ENCODE data around the gene AKNAD1. TPM values are rescaled to one million over a fixed set of nuclear protein-coding genes. Genes with fewer than 3 reads are reported as not detected.

Gene AKNAD1
- polyA plus RNA-seq, 1 donor (not counting 4 experiments of a cell fraction or from before 2014, with no cell fraction given): 6.9 TPM

- Histone ChIP-seq H3K36me3 (ENCODE audit: control insufficient read depth in 2 of 2, extremely low read depth in 1 of 2, insufficient read depth in 2 of 2, low read length in 2 of 2) (no peaks in the 10 kb centered on the region), H3K4me1 (ENCODE audit: control insufficient read depth, extremely low read depth, insufficient read depth, low read length) (peaks cover 6% of the 10 kb centered on the region), H3K79me2 (ENCODE audit: control insufficient read depth, insufficient read depth, low read length) (no peaks in the 10 kb centered on the region), H3K9me1 (ENCODE audit: control insufficient read depth, extremely low read depth, insufficient read depth, low read length) (no peaks in the 10 kb centered on the region), H4K20me1 (ENCODE audit: control insufficient read depth, extremely low read depth, insufficient read depth, low read length) (no peaks in the 10 kb centered on the region), H3K4me2 (ENCODE audit: control insufficient read depth, extremely low read depth, insufficient read depth, low read depth, low read length) (no peak overlapping the region), H3K27ac (ENCODE audit: control insufficient read depth, insufficient read depth, low read length) (no peak overlapping the region), H3K4me3 (ENCODE audit: control insufficient read depth in 2 of 3, extremely low read depth in 1 of 3, insufficient read depth in 2 of 3, low read depth in 1 of 3, low read length in 3 of 3) (no peak overlapping the region), H2AFZ (ENCODE audit: control insufficient read depth, low read length) (no peak overlapping the region), H3K9ac (ENCODE audit: control insufficient read depth, extremely low read depth, insufficient read depth, low read length) (no peak overlapping the region), H3K27me3 (ENCODE audit: control insufficient read depth, extremely low read depth, insufficient read depth, low read length) (no peaks in the 10 kb centered on the region), H3K9me3 (ENCODE audit: control insufficient read depth, low read depth, low read length) (no peaks in the 10 kb centered on the region)
- no peak for TF ChIP-seq CTCF (optimal IDR thresholded peaks at IDR 0.05 in 1 of 3, IDR thresholded peaks at IDR 0.05 in 1 of 3, conservative IDR thresholded peaks at IDR 0.05 in 1 of 3; ENCODE audit: extremely low read depth in 1 of 3, insufficient read depth in 2 of 3, low read length in 3 of 3)
- TF ChIP-seq EZH2 (IDR thresholded peaks at IDR 0.05; ENCODE audit: low read length): no peak
- dilution Hi-C loops (cut with MboI; ENCODE audit: extremely low pct_ligation_motif_present, low sequenced_read_pairs): no loop called here
- FAIRE-seq (no peak), DNase-seq (ENCODE audit: low read depth, low spot score) (no peak)
Measured at GRCh38 chr1:108861566-108861965, 4.7 kb upstream of the AKNAD1 start.

- Histone ChIP-seq H3K4me2 (ENCODE audit: control insufficient read depth, extremely low read depth, insufficient read depth, low read depth, low read length) (no peak overlapping the region), H3K9me1 (ENCODE audit: control insufficient read depth, extremely low read depth, insufficient read depth, low read length) (no peaks in the 10 kb centered on the region), H3K9ac (ENCODE audit: control insufficient read depth, extremely low read depth, insufficient read depth, low read length) (no peak overlapping the region), H3K4me1 (ENCODE audit: control insufficient read depth, extremely low read depth, insufficient read depth, low read length) (peaks cover 2% of the 10 kb centered on the region), H3K79me2 (ENCODE audit: control insufficient read depth, insufficient read depth, low read length) (no peaks in the 10 kb centered on the region), H2AFZ (ENCODE audit: control insufficient read depth, low read length) (no peak overlapping the region), H3K4me3 (ENCODE audit: control insufficient read depth in 2 of 3, extremely low read depth in 1 of 3, insufficient read depth in 2 of 3, low read depth in 1 of 3, low read length in 3 of 3) (no peak overlapping the region), H3K9me3 (ENCODE audit: control insufficient read depth, low read depth, low read length) (no peaks in the 10 kb centered on the region), H3K27me3 (ENCODE audit: control insufficient read depth, extremely low read depth, insufficient read depth, low read length) (no peaks in the 10 kb centered on the region), H3K27ac (ENCODE audit: control insufficient read depth, insufficient read depth, low read length) (no peak overlapping the region), H3K36me3 (ENCODE audit: control insufficient read depth in 2 of 2, extremely low read depth in 1 of 2, insufficient read depth in 2 of 2, low read length in 2 of 2) (no peaks in the 10 kb centered on the region), H4K20me1 (ENCODE audit: control insufficient read depth, extremely low read depth, insufficient read depth, low read length) (no peaks in the 10 kb centered on the region)
- dilution Hi-C loops (cut with MboI; ENCODE audit: extremely low pct_ligation_motif_present, low sequenced_read_pairs): no loop called here
- no peak for FAIRE-seq
- TF ChIP-seq EZH2 (IDR thresholded peaks at IDR 0.05; ENCODE audit: low read length) (no peak), CTCF (optimal IDR thresholded peaks at IDR 0.05 in 1 of 3, IDR thresholded peaks at IDR 0.05 in 1 of 3, conservative IDR thresholded peaks at IDR 0.05 in 1 of 3; ENCODE audit: extremely low read depth in 1 of 3, insufficient read depth in 2 of 3, low read length in 3 of 3) (no peak)
- no peak for DNase-seq (ENCODE audit: low read depth, low spot score)
Measured at GRCh38 chr1:108860190-108860907, 3.5 kb upstream of the AKNAD1 start.
